Neuronal stem cell (in vitro differentiated cells): ENCODE results near the gene C11orf52.

Experiments used
- DNase-seq: peaks from one replicate; pipeline ENCODE4 v3.0.0-alpha.2; 2013; ENCODE audit warnings: low spot score
- H2AFZ ChIP-seq: one replicate; pipeline ENCODE4 v1.6.1; 2013; ENCODE audit warnings: mild to moderate bottlenecking, low read length, inconsistent platforms
- H2AK5ac ChIP-seq: 2 replicates; pipeline ENCODE4 v1.6.1; 2013; ENCODE audit warnings: low read depth, mild to moderate bottlenecking, inconsistent platforms, low read length, moderate library complexity, mixed read lengths
- H2BK120ac ChIP-seq: 2 replicates; pipeline ENCODE4 v1.6.1; 2013; ENCODE audit warnings: low read depth, mild to moderate bottlenecking, inconsistent platforms, low read length, moderate library complexity, mixed read lengths
- H2BK12ac ChIP-seq: one replicate; pipeline ENCODE4 v1.6.1; 2013; ENCODE audit warnings: low read length, inconsistent platforms
- H2BK15ac ChIP-seq: 2 replicates; pipeline ENCODE4 v1.6.1; 2013; ENCODE audit warnings: mild to moderate bottlenecking, low read length, inconsistent platforms, mixed read lengths
- H2BK5ac ChIP-seq: one replicate; pipeline ENCODE4 v1.6.1; 2013; ENCODE audit warnings: inconsistent platforms, mild to moderate bottlenecking, low read length, moderate library complexity
- H3K14ac ChIP-seq: one replicate; pipeline ENCODE4 v1.6.1; 2013; ENCODE audit warnings: low read length, inconsistent platforms
- H3K18ac ChIP-seq: 2 replicates; pipeline ENCODE4 v1.6.1; 2013; ENCODE audit warnings: low read length, inconsistent platforms
- H3K23ac ChIP-seq: 2 replicates; pipeline ENCODE4 v1.6.1; 2013; ENCODE audit warnings: low read depth, mild to moderate bottlenecking, mixed read lengths, low read length, inconsistent platforms; ENCODE audit not compliant: poor library complexity
- H3K27ac ChIP-seq: replicated peaks from 3 replicates; pipeline ENCODE4 v1.5.1; 2013; ENCODE audit warnings: low read length, inconsistent platforms
- H3K27me3 ChIP-seq, 3 experiments: 2 replicates each; pipeline ENCODE4 v1.6.1; 2013; ENCODE audit warnings: low read length in 3 of 3, mild to moderate bottlenecking in 2 of 3, inconsistent platforms in 1 of 3, low read depth in 1 of 3, mixed read lengths in 1 of 3, moderate library complexity in 1 of 3; ENCODE audit not compliant: control insufficient read depth in 3 of 3, insufficient read depth in 3 of 3
- H3K36me3 ChIP-seq, 2 donors: replicated peaks in 1 of 2; 2 replicates each; pipeline ENCODE4 v1.6.1; 2013; ENCODE audit warnings: low read length in 2 of 2; ENCODE audit not compliant: control insufficient read depth in 2 of 2, insufficient read depth in 2 of 2
- H3K4ac ChIP-seq: 2 replicates; pipeline ENCODE4 v1.6.1; 2013; ENCODE audit warnings: inconsistent platforms, mild to moderate bottlenecking, low read length, moderate library complexity
- H3K4me1 ChIP-seq, 2 donors: 1 replicate in 1 of 2; 2 replicates in 1 of 2; pipeline ENCODE4 v1.6.1; 2013; ENCODE audit warnings: low read length in 2 of 2, low read depth in 1 of 2; ENCODE audit not compliant: control insufficient read depth in 2 of 2, insufficient read depth in 1 of 2
- H3K4me2 ChIP-seq: one replicate; pipeline ENCODE4 v1.6.1; 2013; ENCODE audit warnings: mild to moderate bottlenecking, low read length, inconsistent platforms; ENCODE audit not compliant: insufficient read depth, poor library complexity, severe bottlenecking
- H3K4me3 ChIP-seq, 2 donors: 2 replicates each; pipeline ENCODE4 v1.5.1; 2013; ENCODE audit warnings: low read length in 2 of 2, mild to moderate bottlenecking in 2 of 2, inconsistent platforms in 1 of 2, moderate library complexity in 1 of 2
- H3K79me1 ChIP-seq: one replicate; pipeline ENCODE4 v1.6.1; 2013; ENCODE audit warnings: low read depth, mild to moderate bottlenecking, inconsistent platforms, low read length, moderate library complexity
- H3K9ac ChIP-seq: one replicate; pipeline ENCODE4 v1.6.1; 2013; ENCODE audit warnings: mild to moderate bottlenecking, low read depth, low read length, inconsistent platforms; ENCODE audit not compliant: poor library complexity
- H3K9me3 ChIP-seq, 2 donors: replicated peaks in 1 of 2; 2 replicates each; pipeline versions ENCODE3 to v1.6.1; 2013; ENCODE audit warnings: low read length in 2 of 2, mild to moderate bottlenecking in 2 of 2, inconsistent platforms in 1 of 2, low read depth in 1 of 2, mixed read lengths in 1 of 2, moderate library complexity in 1 of 2; ENCODE audit not compliant: control insufficient read depth in 2 of 2, insufficient read depth in 1 of 2
- H4K8ac ChIP-seq: one replicate; pipeline ENCODE4 v1.6.1; 2013; ENCODE audit warnings: low read depth, mild to moderate bottlenecking, inconsistent platforms, low read length, moderate library complexity
- H4K91ac ChIP-seq: one replicate; pipeline ENCODE4 v1.6.1; 2013; ENCODE audit warnings: low read length, low read depth, mild to moderate bottlenecking, inconsistent platforms; ENCODE audit not compliant: poor library complexity
- WGBS, 2 donors: extraction: QIAGEN DNeasy Blood & Tissue Kit; methylation state at CpG; one replicate each; pipeline ENCODE4 v1.1.7; 2013; ENCODE audit warnings: missing lambda C conversion rate in 2 of 2, mixed read lengths in 1 of 2; ENCODE audit not compliant: insufficient read length in 2 of 2, insufficient replicate concordance in 1 of 2; ENCODE audit errors: extremely low coverage in 2 of 2; 5-methylcytosine and 5-hydroxymethylcytosine counted together

Gene C11orf52

GRCh38 chr11:111905411-111905810 lies 13.3 kb upstream of the C11orf52 start:
- H3K27ac ChIP-seq, result no peak overlapping the region
- H2BK12ac ChIP-seq, result no peak overlapping the region
- no peak overlapping the region for H2BK120ac ChIP-seq
- DNase-seq, result no peak
- H3K9me3 ChIP-seq, result no peaks in the 10 kb centered on the region
- H2AK5ac ChIP-seq, result no peak overlapping the region
- H3K79me1 ChIP-seq, result no peaks in the 10 kb centered on the region
- H3K23ac ChIP-seq, result no peak overlapping the region
- no peaks in the 10 kb centered on the region for H3K27me3 ChIP-seq
- H3K14ac ChIP-seq, result no peak overlapping the region
- H3K18ac ChIP-seq, result no peak overlapping the region
- no peak overlapping the region for H3K4me3 ChIP-seq
- no peak overlapping the region for H3K4me2 ChIP-seq
- no peak overlapping the region for H4K91ac ChIP-seq
- H3K4ac ChIP-seq, result no peak overlapping the region
- no peak overlapping the region for H2BK5ac ChIP-seq
- no CpG with 5 or more reads among the region's 2 CpGs for WGBS, 2 donors
- no peak overlapping the region for H2AFZ ChIP-seq
- H3K36me3 ChIP-seq, result no peaks in the 10 kb centered on the region
- H4K8ac ChIP-seq, result no peak overlapping the region
- no peak overlapping the region for H2BK15ac ChIP-seq
- no peaks in the 10 kb centered on the region for H3K4me1 ChIP-seq
- H3K9ac ChIP-seq, result no peak overlapping the region

DNA sequence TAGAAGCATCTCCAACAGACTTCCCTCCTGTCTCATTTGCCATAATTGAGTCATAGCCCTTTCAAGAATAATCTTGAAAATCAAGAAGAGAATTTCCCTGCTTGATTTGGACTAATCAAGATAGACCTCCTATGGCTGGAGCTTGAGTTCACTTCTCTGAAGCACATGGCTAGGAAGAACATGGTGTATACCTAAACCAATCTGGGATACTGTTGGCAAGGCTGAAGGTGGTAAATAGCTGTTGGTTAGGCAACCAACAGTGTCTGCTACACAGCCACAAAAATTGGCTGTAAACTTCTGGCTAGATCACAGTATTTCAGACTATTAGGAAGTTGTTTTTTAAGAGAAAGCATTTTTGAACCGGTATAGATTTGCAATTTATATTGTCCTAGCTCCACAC lies 12.0 kb upstream of the C11orf52 start:
- no peak overlapping the region for H3K18ac ChIP-seq
- H3K4ac ChIP-seq, result no peak overlapping the region
- no CpG with 5 or more reads among the region's 1 CpG for WGBS, 2 donors
- no peak overlapping the region for H3K27ac ChIP-seq
- H2BK120ac ChIP-seq, result no peak overlapping the region
- no peak overlapping the region for H2AK5ac ChIP-seq
- H2BK15ac ChIP-seq, result no peak overlapping the region
- H3K79me1 ChIP-seq, result no peaks in the 10 kb centered on the region
- no peak overlapping the region for H3K14ac ChIP-seq
- H3K9me3 ChIP-seq, result no peaks in the 10 kb centered on the region
- H3K4me3 ChIP-seq, result no peak overlapping the region
- H4K91ac ChIP-seq, result no peak overlapping the region
- no peak overlapping the region for H3K9ac ChIP-seq
- no peak overlapping the region for H3K4me2 ChIP-seq
- H3K4me1 ChIP-seq, result peaks cover 0 to 3% of the 10 kb centered on the region in 2 donors
- H2BK5ac ChIP-seq, result no peak overlapping the region
- no peaks in the 10 kb centered on the region for H3K27me3 ChIP-seq
- H3K23ac ChIP-seq, result no peak overlapping the region
- no peaks in the 10 kb centered on the region for H3K36me3 ChIP-seq
- H4K8ac ChIP-seq, result no peak overlapping the region
- no peak for DNase-seq
- H2BK12ac ChIP-seq, result no peak overlapping the region
- peak overlapping the region; percentile 17 for H2AFZ ChIP-seq

DNA sequence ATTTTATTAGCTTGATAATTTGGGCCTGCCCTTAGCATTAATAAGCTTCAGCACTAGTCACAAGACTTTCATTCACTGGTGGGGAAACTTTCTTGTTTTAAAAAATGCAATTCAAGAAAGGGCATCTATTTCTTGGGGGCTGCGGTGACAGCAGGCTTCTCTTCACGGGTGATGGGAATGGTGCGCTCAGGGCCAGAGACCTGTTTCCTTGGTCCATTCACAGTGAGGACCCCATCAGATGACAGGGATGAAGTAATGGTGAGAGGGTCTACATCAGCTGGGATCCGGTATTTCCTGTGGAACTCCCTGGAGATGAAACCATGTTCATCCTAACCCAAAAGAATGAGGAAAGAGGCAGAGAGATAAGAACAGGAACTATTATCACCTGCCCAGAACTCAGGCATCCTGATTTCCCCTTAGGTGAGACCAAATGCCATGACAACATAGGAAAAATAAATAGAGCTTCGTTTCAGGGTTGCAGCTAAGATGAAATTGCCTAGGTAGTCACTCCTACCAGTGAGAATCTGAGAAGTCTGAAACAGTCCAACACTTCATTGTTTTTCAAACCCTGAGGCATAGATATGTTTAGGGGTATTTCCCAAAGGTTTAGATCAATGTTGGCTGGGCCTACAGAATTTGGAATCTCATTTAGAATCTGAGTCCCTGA lies 9.9 kb upstream of the C11orf52 start:
- Histone ChIP-seq H2BK15ac (no peak overlapping the region), H3K4me1 (peaks cover 5 to 13% of the 10 kb centered on the region in 2 donors), H2BK5ac (no peak overlapping the region), H3K4me2 (no peak overlapping the region), H3K27ac (no peak overlapping the region), H2AK5ac (no peak overlapping the region), H3K9me3 (no peaks in the 10 kb centered on the region), H4K91ac (no peak overlapping the region), H3K36me3 (no peaks in the 10 kb centered on the region), H3K79me1 (no peaks in the 10 kb centered on the region), H2BK120ac (no peak overlapping the region), H3K14ac (no peak overlapping the region), H4K8ac (no peak overlapping the region), H2AFZ (no peak overlapping the region), H3K4ac (no peak overlapping the region), H3K27me3 (no peaks in the 10 kb centered on the region), H3K18ac (no peak overlapping the region), H3K9ac (no peak overlapping the region), H2BK12ac (no peak overlapping the region), H3K23ac (no peak overlapping the region), H3K4me3 (no peak overlapping the region)
- WGBS, 2 donors, result no CpG with 5 or more reads among the region's 5 CpGs
- no peak for DNase-seq

DNA sequence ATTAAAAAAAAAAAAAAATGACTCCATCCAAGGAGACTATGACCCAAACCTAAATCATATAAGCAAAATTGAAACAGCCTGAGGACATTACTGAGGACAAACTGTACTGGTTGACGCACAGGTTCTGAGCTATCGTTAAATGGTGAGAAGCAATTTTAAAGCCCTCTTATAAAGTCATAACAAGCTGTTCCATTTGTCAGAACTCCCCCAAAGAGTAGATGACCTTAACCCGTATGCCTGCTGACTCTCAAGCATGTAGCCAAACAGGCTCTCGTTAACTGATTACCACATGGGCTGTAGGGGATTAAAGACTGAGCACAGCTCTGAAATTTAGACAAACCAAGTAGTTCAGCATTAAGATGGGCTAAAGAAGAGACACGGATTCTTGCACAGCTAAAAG lies 9.3 kb upstream of the C11orf52 start:
- peaks cover 5 to 13% of the 10 kb centered on the region in 2 donors for H3K4me1 ChIP-seq
- H3K27me3 ChIP-seq, result no peaks in the 10 kb centered on the region
- no CpG with 5 or more reads among the region's 5 CpGs for WGBS, 2 donors
- H3K27ac ChIP-seq, result no peak overlapping the region
- H3K4ac ChIP-seq, result no peak overlapping the region
- DNase-seq, result no peak
- no peak overlapping the region for H3K14ac ChIP-seq
- H3K4me3 ChIP-seq, result no peak overlapping the region
- H2BK5ac ChIP-seq, result no peak overlapping the region
- H3K4me2 ChIP-seq, result no peak overlapping the region
- H3K9ac ChIP-seq, result no peak overlapping the region
- no peak overlapping the region for H2AK5ac ChIP-seq
- no peak overlapping the region for H2BK15ac ChIP-seq
- H3K23ac ChIP-seq, result no peak overlapping the region
- H4K8ac ChIP-seq, result no peak overlapping the region
- no peak overlapping the region for H2BK12ac ChIP-seq
- H2BK120ac ChIP-seq, result no peak overlapping the region
- H3K79me1 ChIP-seq, result no peaks in the 10 kb centered on the region
- H3K18ac ChIP-seq, result no peak overlapping the region
- H2AFZ ChIP-seq, result no peak overlapping the region
- H3K9me3 ChIP-seq, result no peaks in the 10 kb centered on the region
- no peaks in the 10 kb centered on the region for H3K36me3 ChIP-seq
- H4K91ac ChIP-seq, result no peak overlapping the region
